Hepatocyte (in vitro differentiated cells): ENCODE data around the gene ZNF865.

Experiments
- CTCF ChIP-seq: fragments of 200-600 bp; sonication (generic); IDR thresholded peaks from 2 replicates; pipeline ENCODE4 v1.5.1; 2016; ENCODE audit warnings: antibody characterized with exemption, mild to moderate bottlenecking; ENCODE audit not compliant: poor library complexity
- EZH2 ChIP-seq: fragments of 200-600 bp; sonication (generic); IDR thresholded peaks from 2 replicates; pipeline ENCODE4 v1.6.1; 2016; ENCODE audit warnings: antibody characterized with exemption, mild to moderate bottlenecking, borderline replicate concordance
- EZH2phosphoT487 ChIP-seq: fragments of 200-600 bp; sonication (generic); IDR thresholded peaks from one replicate; pipeline ENCODE4 v1.6.1; 2018; ENCODE audit warnings: antibody characterized with exemption, mild to moderate bottlenecking, low read depth, moderate library complexity; ENCODE audit not compliant: unreplicated experiment, severe bottlenecking

GRCh38 chr19:55579766-55580621 lies 25.5 kb upstream of the ZNF865 start:
- TF ChIP-seq CTCF = no peak
- no peak for TF ChIP-seq EZH2
- no peak for TF ChIP-seq EZH2phosphoT487
